ENCODE data around the gene THRB.

Gene THRB

GRCh38 chr3:24162929-24163328 is 331.7 kb downstream of the THRB start:
- Mint-ChIP-seq H3K4me3 (no peak overlapping the region), H3K27me3 (peaks cover 5% of the 10 kb centered on the region), H3K36me3 (no peaks in the 10 kb centered on the region), H3K27ac (no peak overlapping the region), H3K9me3 (ENCODE audit: low read depth) (no peaks in the 10 kb centered on the region), H3K4me1 (ENCODE audit: low read depth) (peaks cover 2% of the 10 kb centered on the region)

DNA sequence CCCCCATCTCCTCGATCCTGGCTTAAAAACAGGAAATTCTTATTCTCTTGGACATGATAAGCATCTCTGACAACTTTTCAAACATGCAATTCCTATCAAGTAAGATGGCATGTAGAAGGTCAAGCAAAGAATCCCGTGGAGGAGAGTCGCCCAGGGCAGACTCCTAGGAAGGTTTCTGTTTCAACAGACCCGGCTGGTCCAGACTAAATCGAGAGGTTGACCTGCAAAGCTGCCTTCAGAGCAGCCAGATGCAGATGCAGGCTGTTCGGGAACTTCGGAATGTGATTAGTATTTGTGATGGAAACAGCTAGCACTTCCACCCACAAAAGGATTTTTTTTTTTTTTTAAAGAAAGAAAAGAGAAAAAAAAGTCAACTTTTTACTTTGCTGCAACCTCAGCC is 332.8 kb downstream of the THRB start:
- H3K27me3 Mint-ChIP-seq = peaks cover 6% of the 10 kb centered on the region
- no peak overlapping the region for H3K27ac Mint-ChIP-seq

DNA sequence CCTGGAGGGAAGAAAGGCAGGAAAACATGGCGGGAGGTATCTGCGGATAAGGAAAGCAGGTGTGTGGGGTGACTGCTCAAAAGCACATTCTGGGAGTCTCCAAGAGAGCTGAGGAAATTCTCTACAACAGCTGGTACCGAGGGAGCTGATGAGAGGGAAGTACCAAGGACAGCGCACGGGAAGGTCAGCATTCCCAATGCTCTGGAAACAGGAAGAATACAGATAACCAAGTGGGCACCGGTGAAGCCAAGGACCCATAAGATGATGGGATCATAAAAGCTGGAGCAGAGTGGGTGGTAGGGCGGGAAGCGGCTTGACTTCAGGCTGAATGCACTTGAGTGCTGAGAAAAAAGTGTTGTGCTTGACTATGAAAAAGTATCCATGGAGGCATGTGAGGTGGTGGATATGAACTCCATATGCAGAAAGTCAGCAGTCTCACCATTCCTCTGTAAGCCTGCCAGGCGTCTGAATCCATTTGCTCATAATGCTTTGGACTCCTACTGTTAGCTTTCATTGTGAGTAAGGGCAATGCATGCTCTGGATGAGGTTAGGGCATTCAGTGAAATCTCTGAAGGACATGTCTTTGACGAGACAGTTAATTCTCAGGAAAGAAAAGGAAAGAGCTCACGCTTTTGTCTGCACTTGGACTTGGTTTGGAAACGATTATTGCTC is 334.1 kb downstream of the THRB start:
- no peaks in the 10 kb centered on the region for H3K9me3 Mint-ChIP-seq (ENCODE audit: low read depth)
- no peak overlapping the region for H3K27ac Mint-ChIP-seq
- H3K4me1 Mint-ChIP-seq (ENCODE audit: low read depth) = peaks cover 2% of the 10 kb centered on the region
- H3K4me3 Mint-ChIP-seq = no peak overlapping the region
- no peaks in the 10 kb centered on the region for H3K36me3 Mint-ChIP-seq
- H3K27me3 Mint-ChIP-seq = peaks cover 8% of the 10 kb centered on the region

More for the DNA sequence above, 332.8 kb downstream of the THRB start:
- no peak overlapping the region for H3K4me3 Mint-ChIP-seq
- no peaks in the 10 kb centered on the region for H3K36me3 Mint-ChIP-seq
- peaks cover 2% of the 10 kb centered on the region for H3K4me1 Mint-ChIP-seq (ENCODE audit: low read depth)
- H3K9me3 Mint-ChIP-seq (ENCODE audit: low read depth) = no peaks in the 10 kb centered on the region

GRCh38 chr3:24158761-24159454 is 335.7 kb downstream of the THRB start:
- Mint-ChIP-seq H3K9me3 (ENCODE audit: low read depth) (no peaks in the 10 kb centered on the region), H3K4me1 (ENCODE audit: low read depth) (peaks cover 2% of the 10 kb centered on the region), H3K4me3 (no peak overlapping the region), H3K27ac (no peak overlapping the region), H3K36me3 (no peaks in the 10 kb centered on the region), H3K27me3 (peaks cover 8% of the 10 kb centered on the region)

- peaks cover 2% of the 10 kb centered on the region for H3K4me1 Mint-ChIP-seq (ENCODE audit: low read depth)
- H3K27me3 Mint-ChIP-seq = peaks cover 8% of the 10 kb centered on the region
- H3K4me3 Mint-ChIP-seq = no peak overlapping the region
- H3K27ac Mint-ChIP-seq = no peak overlapping the region
- H3K9me3 Mint-ChIP-seq (ENCODE audit: low read depth) = no peaks in the 10 kb centered on the region
- H3K36me3 Mint-ChIP-seq = no peaks in the 10 kb centered on the region
Measured at GRCh38 chr3:24157106-24157505, 337.5 kb downstream of the THRB start.

GRCh38 chr3:24156466-24156865 is 338.2 kb downstream of the THRB start:
- Mint-ChIP-seq H3K27me3 (peaks cover 8% of the 10 kb centered on the region), H3K27ac (no peak overlapping the region)

DNA sequence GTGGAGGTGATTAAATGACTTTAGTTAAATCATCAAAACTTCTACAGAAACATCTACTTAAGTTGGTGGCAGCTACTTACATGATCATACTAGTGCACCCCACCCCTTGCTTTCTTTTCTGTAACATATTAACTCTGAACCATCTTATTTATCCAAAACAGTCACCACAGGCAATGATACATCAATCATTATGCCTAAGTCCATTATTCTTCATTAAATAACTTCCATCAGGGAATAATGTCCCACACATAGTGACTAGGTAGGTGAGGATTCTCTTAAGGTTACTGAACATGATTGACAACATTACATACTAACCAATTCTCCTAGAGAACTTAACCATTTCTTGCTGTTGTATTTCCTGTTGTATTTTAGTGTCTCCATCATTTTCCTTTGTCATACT is 339.4 kb downstream of the THRB start:
- Mint-ChIP-seq H3K36me3 (no peaks in the 10 kb centered on the region), H3K27ac (no peak overlapping the region), H3K27me3 (peaks cover 8% of the 10 kb centered on the region), H3K4me3 (no peak overlapping the region), H3K4me1 (ENCODE audit: low read depth) (peaks cover 2% of the 10 kb centered on the region), H3K9me3 (ENCODE audit: low read depth) (no peaks in the 10 kb centered on the region)

More at GRCh38 chr3:24156466-24156865, 338.2 kb downstream of the THRB start:
- no peaks in the 10 kb centered on the region for H3K36me3 Mint-ChIP-seq
- H3K9me3 Mint-ChIP-seq (ENCODE audit: low read depth) = no peaks in the 10 kb centered on the region
- no peak overlapping the region for H3K4me3 Mint-ChIP-seq
- H3K4me1 Mint-ChIP-seq (ENCODE audit: low read depth) = peaks cover 2% of the 10 kb centered on the region

DNA sequence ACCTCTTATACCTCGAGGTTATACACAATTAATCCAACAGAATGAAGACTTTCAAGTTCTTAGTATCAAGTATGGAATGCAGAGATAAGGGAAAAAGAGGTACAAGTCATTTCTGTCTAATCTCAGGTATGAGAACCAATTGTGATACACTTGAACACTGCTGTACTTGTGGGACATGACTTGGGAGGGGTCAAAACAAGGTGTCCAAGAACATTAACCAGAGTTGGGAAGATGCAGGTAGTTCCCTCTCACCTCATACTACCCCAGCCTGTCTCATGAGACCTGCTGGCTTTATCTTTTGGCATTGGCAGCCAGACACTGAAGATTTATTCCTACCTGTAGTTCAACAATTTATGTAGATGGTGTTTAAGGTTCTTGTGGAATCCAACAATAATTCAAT is 339.9 kb downstream of the THRB start:
- Mint-ChIP-seq H3K9me3 (ENCODE audit: low read depth) (no peaks in the 10 kb centered on the region), H3K27me3 (peaks cover 5% of the 10 kb centered on the region), H3K4me1 (ENCODE audit: low read depth) (peaks cover 2% of the 10 kb centered on the region), H3K36me3 (no peaks in the 10 kb centered on the region), H3K27ac (no peak overlapping the region), H3K4me3 (no peak overlapping the region)

GRCh38 chr3:24154013-24154695 is 340.5 kb downstream of the THRB start:
- Mint-ChIP-seq H3K27me3 (peaks cover 5% of the 10 kb centered on the region), H3K4me3 (no peak overlapping the region), H3K4me1 (ENCODE audit: low read depth) (peaks cover 2% of the 10 kb centered on the region), H3K36me3 (no peaks in the 10 kb centered on the region), H3K27ac (no peak overlapping the region), H3K9me3 (ENCODE audit: low read depth) (no peaks in the 10 kb centered on the region)

DNA sequence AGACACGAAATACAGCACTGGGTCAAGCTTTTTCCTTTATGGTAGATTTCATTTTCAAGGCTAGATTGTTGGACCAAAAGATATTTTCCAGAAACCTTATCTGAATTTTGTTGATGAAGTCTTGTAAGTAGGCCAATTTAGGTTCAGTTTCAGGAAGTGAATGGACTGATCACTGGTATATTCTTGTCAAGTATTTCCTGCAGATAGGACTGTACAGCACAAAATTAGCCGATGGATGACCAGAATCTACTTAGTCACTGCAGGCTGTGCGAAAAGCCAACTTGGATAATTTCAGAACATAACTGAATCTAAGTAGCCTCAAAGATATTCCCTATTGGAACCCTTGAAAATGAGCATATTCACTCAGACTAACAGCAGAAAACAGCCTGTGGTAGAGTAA is 343.1 kb downstream of the THRB start:
- peaks cover 5% of the 10 kb centered on the region for H3K27me3 Mint-ChIP-seq
- no peak overlapping the region for H3K27ac Mint-ChIP-seq
- H3K4me3 Mint-ChIP-seq = no peak overlapping the region
- no peaks in the 10 kb centered on the region for H3K36me3 Mint-ChIP-seq
- H3K9me3 Mint-ChIP-seq (ENCODE audit: low read depth) = no peaks in the 10 kb centered on the region
- no peaks in the 10 kb centered on the region for H3K4me1 Mint-ChIP-seq (ENCODE audit: low read depth)

DNA sequence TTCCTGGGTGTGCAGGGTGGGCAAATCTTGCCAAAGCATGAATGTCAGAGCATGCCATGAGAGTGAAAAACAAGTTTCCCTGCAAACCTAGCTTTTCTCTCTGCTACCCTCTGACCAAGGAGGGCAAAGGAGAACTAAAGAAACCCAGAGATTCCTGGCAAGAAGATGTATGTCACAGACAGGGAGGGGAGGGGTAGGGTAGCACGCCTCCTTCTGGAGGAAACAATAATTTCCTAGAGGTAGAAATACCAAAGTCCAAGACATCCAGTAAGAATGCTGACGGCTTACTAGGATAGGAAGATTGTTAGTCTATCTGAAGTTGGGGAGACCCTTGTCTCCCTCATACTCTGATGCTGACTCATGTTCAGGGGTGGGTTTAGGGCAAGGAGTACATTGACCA is 345.6 kb downstream of the THRB start:
- Mint-ChIP-seq H3K9me3 (ENCODE audit: low read depth) (no peaks in the 10 kb centered on the region), H3K27ac (no peak overlapping the region), H3K4me1 (ENCODE audit: low read depth) (no peaks in the 10 kb centered on the region), H3K4me3 (no peak overlapping the region), H3K36me3 (no peaks in the 10 kb centered on the region), H3K27me3 (peaks cover 3% of the 10 kb centered on the region)

GRCh38 chr3:24145981-24146822 is 348.4 kb downstream of the THRB start:
- H3K27me3 Mint-ChIP-seq = peaks cover 3% of the 10 kb centered on the region
- no peaks in the 10 kb centered on the region for H3K4me1 Mint-ChIP-seq (ENCODE audit: low read depth)
- no peak overlapping the region for H3K27ac Mint-ChIP-seq
- H3K9me3 Mint-ChIP-seq (ENCODE audit: low read depth) = no peaks in the 10 kb centered on the region
- H3K36me3 Mint-ChIP-seq = peaks cover 2% of the 10 kb centered on the region
- H3K4me3 Mint-ChIP-seq = no peak overlapping the region

GRCh38 chr3:24145481-24145880 is 349.2 kb downstream of the THRB start:
- Mint-ChIP-seq H3K27me3 (peaks cover 3% of the 10 kb centered on the region), H3K9me3 (ENCODE audit: low read depth) (no peaks in the 10 kb centered on the region), H3K4me1 (ENCODE audit: low read depth) (no peaks in the 10 kb centered on the region), H3K4me3 (no peak overlapping the region), H3K36me3 (peaks cover 2% of the 10 kb centered on the region), H3K27ac (no peak overlapping the region)

DNA sequence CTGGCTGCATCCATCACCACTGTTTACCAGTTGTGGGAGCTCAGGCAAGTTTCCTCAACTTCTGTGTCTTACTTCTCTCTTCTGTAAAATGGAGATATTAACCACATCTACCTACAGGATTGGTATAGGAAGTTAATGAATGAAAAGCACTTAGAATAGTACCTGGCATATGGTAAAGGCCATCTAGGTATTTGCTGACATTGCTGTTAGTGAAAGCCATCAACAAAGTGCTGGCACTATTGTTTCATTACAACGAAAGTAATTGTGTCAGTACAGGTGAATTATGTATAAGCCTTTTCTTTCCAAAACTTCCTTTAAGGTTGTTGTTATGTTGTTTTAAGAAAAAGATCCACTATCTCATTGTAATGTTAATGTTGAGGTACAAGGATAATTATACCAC is 352.5 kb downstream of the THRB start:
- Mint-ChIP-seq H3K36me3 (peaks cover 2% of the 10 kb centered on the region), H3K27ac (no peak overlapping the region), H3K27me3 (no peaks in the 10 kb centered on the region), H3K4me1 (ENCODE audit: low read depth) (no peaks in the 10 kb centered on the region), H3K9me3 (ENCODE audit: low read depth) (no peaks in the 10 kb centered on the region), H3K4me3 (no peak overlapping the region)

- Mint-ChIP-seq H3K27ac (no peak overlapping the region), H3K4me1 (ENCODE audit: low read depth) (no peaks in the 10 kb centered on the region), H3K27me3 (no peaks in the 10 kb centered on the region), H3K4me3 (no peak overlapping the region), H3K9me3 (ENCODE audit: low read depth) (no peaks in the 10 kb centered on the region), H3K36me3 (peaks cover 2% of the 10 kb centered on the region)
Measured at GRCh38 chr3:24141548-24141947, 353.1 kb downstream of the THRB start.

All from activated naive CD8-positive, alpha-beta T cell (primary cell).